T-helper 1 cell treated with Interleukin-12 subunit alpha and Interleukin-12 subunit beta and Interleukin-4 antibody, amounts not matched to agents 30 μg/mL and 1 μg/mL, for 36 hours (primary cell): ENCODE data around the gene ANGPTL1.
"Not testable (repeated sequence)": the region's sequence is repeated elsewhere in the genome, so short reads cannot be mapped to it uniquely, and the experiment has no call there.

Experiments used
- H3K27ac Mint-ChIP-seq: one replicate; pipeline ENCODE4 v1.8.0; 2021; ENCODE audit warnings: mild to moderate bottlenecking, mixed read lengths
- H3K27me3 Mint-ChIP-seq: one replicate; pipeline ENCODE4 v1.8.0; 2021; ENCODE audit warnings: low read depth, mixed read lengths
- H3K36me3 Mint-ChIP-seq: one replicate; pipeline ENCODE4 v1.8.0; 2021; ENCODE audit warnings: low read depth, mixed read lengths
- H3K4me1 Mint-ChIP-seq: one replicate; pipeline ENCODE4 v1.8.0; 2021; ENCODE audit warnings: low read depth, mixed read lengths
- H3K4me3 Mint-ChIP-seq: one replicate; pipeline ENCODE4 v1.8.0; 2021; ENCODE audit warnings: mild to moderate bottlenecking, moderate library complexity, mixed read lengths
- H3K9me3 Mint-ChIP-seq: one replicate; pipeline ENCODE4 v1.8.0; 2021; ENCODE audit warnings: mixed read lengths

The ANGPTL1 gene

GRCh38 chr1:178877896-178878295, 7.0 kb upstream of the ANGPTL1 start:
- no peaks in the 10 kb centered on the region for H3K36me3 Mint-ChIP-seq
- H3K9me3 Mint-ChIP-seq, result no peaks in the 10 kb centered on the region
- H3K4me1 Mint-ChIP-seq, result no peaks in the 10 kb centered on the region
- H3K4me3 Mint-ChIP-seq, result no peak overlapping the region
- no peak overlapping the region for H3K27ac Mint-ChIP-seq
- no peaks in the 10 kb centered on the region for H3K27me3 Mint-ChIP-seq

GRCh38 chr1:178875936-178876335, 5.1 kb upstream of the ANGPTL1 start:
- Mint-ChIP-seq H3K4me3 (no peak overlapping the region), H3K27me3 (no peaks in the 10 kb centered on the region), H3K36me3 (no peaks in the 10 kb centered on the region), H3K27ac (no peak overlapping the region), H3K4me1 (no peaks in the 10 kb centered on the region), H3K9me3 (no peaks in the 10 kb centered on the region)

GRCh38 chr1:178874966-178875365, 4.1 kb upstream of the ANGPTL1 start:
- Mint-ChIP-seq H3K4me1 (no peaks in the 10 kb centered on the region), H3K36me3 (no peaks in the 10 kb centered on the region), H3K27ac (no peak overlapping the region), H3K27me3 (no peaks in the 10 kb centered on the region), H3K9me3 (no peaks in the 10 kb centered on the region), H3K4me3 (no peak overlapping the region)

- Mint-ChIP-seq H3K27ac (no peak overlapping the region), H3K36me3 (no peaks in the 10 kb centered on the region), H3K27me3 (no peaks in the 10 kb centered on the region), H3K4me3 (no peak overlapping the region), H3K4me1 (no peaks in the 10 kb centered on the region), H3K9me3 (no peaks in the 10 kb centered on the region)
Observed at GRCh38 chr1:178871551-178872320, 859 bp upstream of the ANGPTL1 start.

- Mint-ChIP-seq H3K4me3 (no peak overlapping the region), H3K4me1 (no peaks in the 10 kb centered on the region), H3K9me3 (no peaks in the 10 kb centered on the region), H3K27me3 (no peaks in the 10 kb centered on the region), H3K36me3 (no peaks in the 10 kb centered on the region), H3K27ac (no peak overlapping the region)
Observed at GRCh38 chr1:178870221-178870620, 656 bp downstream of the ANGPTL1 start.

GRCh38 chr1:178869119-178869697, 1.7 kb downstream of the ANGPTL1 start:
- no peaks in the 10 kb centered on the region for H3K4me1 Mint-ChIP-seq
- H3K36me3 Mint-ChIP-seq, result no peaks in the 10 kb centered on the region
- no peaks in the 10 kb centered on the region for H3K9me3 Mint-ChIP-seq
- H3K27ac Mint-ChIP-seq, result no peak overlapping the region
- H3K27me3 Mint-ChIP-seq, result no peaks in the 10 kb centered on the region
- no peak overlapping the region for H3K4me3 Mint-ChIP-seq

GRCh38 chr1:178868706-178869105, 2.2 kb downstream of the ANGPTL1 start:
- H3K27ac Mint-ChIP-seq, result no peak overlapping the region
- H3K9me3 Mint-ChIP-seq, result no peaks in the 10 kb centered on the region
- no peaks in the 10 kb centered on the region for H3K27me3 Mint-ChIP-seq
- H3K4me1 Mint-ChIP-seq, result no peaks in the 10 kb centered on the region
- no peak overlapping the region for H3K4me3 Mint-ChIP-seq
- no peaks in the 10 kb centered on the region for H3K36me3 Mint-ChIP-seq

GRCh38 chr1:178867670-178868069, 3.2 kb downstream of the ANGPTL1 start:
- Mint-ChIP-seq H3K27ac (no peak overlapping the region), H3K4me1 (no peaks in the 10 kb centered on the region), H3K36me3 (no peaks in the 10 kb centered on the region), H3K9me3 (no peaks in the 10 kb centered on the region), H3K4me3 (no peak overlapping the region), H3K27me3 (no peaks in the 10 kb centered on the region)

GRCh38 chr1:178864326-178864725, 6.6 kb downstream of the ANGPTL1 start:
- Mint-ChIP-seq H3K4me3 (no peak overlapping the region), H3K36me3 (no peaks in the 10 kb centered on the region), H3K27ac (no peak overlapping the region), H3K27me3 (no peaks in the 10 kb centered on the region), H3K9me3 (no peaks in the 10 kb centered on the region), H3K4me1 (no peaks in the 10 kb centered on the region)

GRCh38 chr1:178862864-178863263, 8.0 kb downstream of the ANGPTL1 start:
- no peaks in the 10 kb centered on the region for H3K9me3 Mint-ChIP-seq
- no peaks in the 10 kb centered on the region for H3K4me1 Mint-ChIP-seq

GRCh38 chr1:178862416-178862815, 8.5 kb downstream of the ANGPTL1 start:
- Mint-ChIP-seq H3K4me3 (no peak overlapping the region), H3K27ac (no peak overlapping the region), H3K27me3 (no peaks in the 10 kb centered on the region), H3K9me3 (no peaks in the 10 kb centered on the region), H3K4me1 (no peaks in the 10 kb centered on the region), H3K36me3 (no peaks in the 10 kb centered on the region)

More at GRCh38 chr1:178862864-178863263, 8.0 kb downstream of the ANGPTL1 start:
- no peaks in the 10 kb centered on the region for H3K36me3 Mint-ChIP-seq
- no peak overlapping the region for H3K27ac Mint-ChIP-seq
- no peaks in the 10 kb centered on the region for H3K27me3 Mint-ChIP-seq
- no peak overlapping the region for H3K4me3 Mint-ChIP-seq

- Mint-ChIP-seq H3K4me3 (no peak overlapping the region), H3K4me1 (no peaks in the 10 kb centered on the region), H3K9me3 (no peaks in the 10 kb centered on the region), H3K27ac (no peak overlapping the region), H3K36me3 (no peaks in the 10 kb centered on the region), H3K27me3 (no peaks in the 10 kb centered on the region)
Observed at GRCh38 chr1:178857126-178857525, 13.8 kb downstream of the ANGPTL1 start.

- no peaks in the 10 kb centered on the region for H3K27me3 Mint-ChIP-seq
- H3K9me3 Mint-ChIP-seq, result no peaks in the 10 kb centered on the region
- no peaks in the 10 kb centered on the region for H3K4me1 Mint-ChIP-seq
- no peak overlapping the region for H3K4me3 Mint-ChIP-seq
- no peak overlapping the region for H3K27ac Mint-ChIP-seq
- H3K36me3 Mint-ChIP-seq, result no peaks in the 10 kb centered on the region
Observed at GRCh38 chr1:178849918-178850317, 21.0 kb downstream of the ANGPTL1 start.

- not testable (repeated sequence) for H3K27me3 Mint-ChIP-seq, H3K27ac Mint-ChIP-seq, H3K4me3 Mint-ChIP-seq, H3K36me3 Mint-ChIP-seq, H3K9me3 Mint-ChIP-seq, H3K4me1 Mint-ChIP-seq
Observed at GRCh38 chr1:178847919-178848318, 23.0 kb downstream of the ANGPTL1 start.

- H3K9me3 Mint-ChIP-seq, result peaks cover 2% of the 10 kb centered on the region
- H3K36me3 Mint-ChIP-seq, result no peaks in the 10 kb centered on the region
- no peaks in the 10 kb centered on the region for H3K27me3 Mint-ChIP-seq
- no peak overlapping the region for H3K4me3 Mint-ChIP-seq
- H3K4me1 Mint-ChIP-seq, result no peaks in the 10 kb centered on the region
- H3K27ac Mint-ChIP-seq, result no peak overlapping the region
Observed at GRCh38 chr1:178847396-178847849, 23.5 kb downstream of the ANGPTL1 start.
